ENCODE results near the gene TMEM167B. TPM values are rescaled to one million over a fixed set of nuclear protein-coding genes. Genes with fewer than 3 reads are reported as not detected.

Gene TMEM167B
- total RNA-seq, 1 experiment from 2014 or later: 21.4 TPM

DNA sequence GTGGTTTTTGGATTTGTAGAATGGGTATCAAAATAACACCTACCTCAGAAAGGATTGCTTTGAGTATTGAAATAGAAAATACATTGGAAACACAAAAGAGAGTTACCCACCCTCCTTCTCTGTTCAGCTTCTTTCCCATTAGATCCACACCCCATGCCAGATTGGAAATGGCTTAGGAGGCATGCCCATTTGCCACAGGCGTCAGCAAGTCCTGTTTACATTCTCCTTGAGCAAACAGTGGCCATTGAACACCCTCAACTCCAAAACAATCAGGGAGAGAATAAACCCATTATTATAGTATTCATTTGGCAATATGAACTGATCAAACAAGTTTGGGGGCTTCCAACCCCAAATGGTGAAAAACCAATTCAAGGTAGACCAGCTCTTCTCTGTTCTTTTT lies 25.7 kb downstream of the TMEM167B start:
- no peak overlapping the region for H3K9ac ChIP-seq (ENCODE audit: low read length)
- no peaks in the 10 kb centered on the region for H3K79me2 ChIP-seq (ENCODE audit: insufficient read depth, low read length)
- no peaks in the 10 kb centered on the region for H3K9me2 ChIP-seq (ENCODE audit: insufficient read depth)
- DNase-seq (ENCODE audit: low read depth, low spot score): no peak
- H3K27me3 ChIP-seq (ENCODE audit: insufficient read depth, low read length): no peaks in the 10 kb centered on the region
- RAD21 ChIA-PET (ENCODE audit: low non-redundant PET in 1 of 2, low total read pairs in 2 of 2, uncharacterized antibody in 2 of 2, unreplicated experiment in 2 of 2): no interaction called here
- POLR2A ChIA-PET: no interaction called here
- no TSS peak for BruUV-seq (replicated peaks)
- ATAC-seq: no peak
- H3K36me3 ChIP-seq (ENCODE audit: control insufficient read depth in 1 of 2, insufficient read depth in 2 of 2, low read length in 2 of 2): no peaks in the 10 kb centered on the region
- H3K4me2 ChIP-seq (ENCODE audit: low read length): no peak overlapping the region
- peaks cover 3 to 11% of the 10 kb centered on the region in 2 experiments; a peak in 3 of 4 replicates for H3K4me1 ChIP-seq (ENCODE audit: control insufficient read depth in 1 of 2, insufficient read depth in 2 of 2, low read length in 2 of 2)
- no peak overlapping the region for H3K27ac ChIP-seq (ENCODE audit: low read depth, low read length)
- CTCF ChIA-PET: interaction anchor here (1.8 kb wide), 1 partner anchor 16 kb away, joined by 4 read pairs; no protein-coding TSS in a partner anchor
- TF ChIP-seq, protein P1, sequence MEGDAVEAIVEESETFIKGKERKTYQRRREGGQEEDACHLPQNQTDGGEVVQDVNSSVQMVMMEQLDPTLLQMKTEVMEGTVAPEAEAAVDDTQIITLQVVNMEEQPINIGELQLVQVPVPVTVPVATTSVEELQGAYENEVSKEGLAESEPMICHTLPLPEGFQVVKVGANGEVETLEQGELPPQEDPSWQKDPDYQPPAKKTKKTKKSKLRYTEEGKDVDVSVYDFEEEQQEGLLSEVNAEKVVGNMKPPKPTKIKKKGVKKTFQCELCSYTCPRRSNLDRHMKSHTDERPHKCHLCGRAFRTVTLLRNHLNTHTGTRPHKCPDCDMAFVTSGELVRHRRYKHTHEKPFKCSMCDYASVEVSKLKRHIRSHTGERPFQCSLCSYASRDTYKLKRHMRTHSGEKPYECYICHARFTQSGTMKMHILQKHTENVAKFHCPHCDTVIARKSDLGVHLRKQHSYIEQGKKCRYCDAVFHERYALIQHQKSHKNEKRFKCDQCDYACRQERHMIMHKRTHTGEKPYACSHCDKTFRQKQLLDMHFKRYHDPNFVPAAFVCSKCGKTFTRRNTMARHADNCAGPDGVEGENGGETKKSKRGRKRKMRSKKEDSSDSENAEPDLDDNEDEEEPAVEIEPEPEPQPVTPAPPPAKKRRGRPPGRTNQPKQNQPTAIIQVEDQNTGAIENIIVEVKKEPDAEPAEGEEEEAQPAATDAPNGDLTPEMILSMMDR (IDR thresholded peaks at IDR 0.05 in 2 of 3, conservative IDR thresholded peaks at IDR 0.05 in 1 of 3; ENCODE audit: borderline replicate concordance in 1 of 3, insufficient read depth in 1 of 3, low read depth in 2 of 3, low read length in 2 of 3): no peak
- TF ChIP-seq CBX3 (IDR thresholded peaks at IDR 0.05; ENCODE audit: low read depth) (no peak), YY1 (IDR thresholded peaks at IDR 0.05; ENCODE audit: extremely low read depth, insufficient replicate concordance, low read depth, low read length) (no peak), ELF1 (IDR thresholded peaks at IDR 0.05; ENCODE audit: borderline replicate concordance, low read depth) (no peak), EZH2phosphoT487 (IDR thresholded peaks at IDR 0.05; ENCODE audit: borderline replicate concordance) (no peak), JUND (IDR thresholded peaks at IDR 0.05) (no peak), RAD21 (IDR thresholded peaks at IDR 0.05; ENCODE audit: low read depth) (no peak), POLR2AphosphoS5 (IDR thresholded peaks at IDR 0.05; ENCODE audit: low read depth, low read length) (no peak), EGR1 (IDR thresholded peaks at IDR 0.05; ENCODE audit: low read depth) (no peak)
- TF ChIP-seq, protein P2, sequence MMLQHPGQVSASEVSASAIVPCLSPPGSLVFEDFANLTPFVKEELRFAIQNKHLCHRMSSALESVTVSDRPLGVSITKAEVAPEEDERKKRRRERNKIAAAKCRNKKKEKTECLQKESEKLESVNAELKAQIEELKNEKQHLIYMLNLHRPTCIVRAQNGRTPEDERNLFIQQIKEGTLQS (IDR thresholded peaks at IDR 0.05): no peak
- no peak overlapping the region for H3K4me3 ChIP-seq (replicated peaks in 1 of 2; ENCODE audit: low read depth in 1 of 2, low read length in 2 of 2)
- H2AFZ ChIP-seq (ENCODE audit: low read depth, low read length, poor library complexity, severe bottlenecking): no peak overlapping the region
- H3K9me3 ChIP-seq (ENCODE audit: control insufficient read depth in 1 of 2, insufficient read depth in 1 of 2, low read depth in 1 of 2, low read length in 2 of 2): no peaks in the 10 kb centered on the region
- H4K20me1 ChIP-seq (ENCODE audit: insufficient read depth): no peaks in the 10 kb centered on the region
- intact Hi-C loops (cut with micrococcal nuclease): no loop called here
